Subcutaneous abdominal adipose tissue (tissue), 5 donors: Measurements from ENCODE around the gene AMFR.

Source experiments
- H3K27ac ChIP-seq: one replicate; pipeline ENCODE4 v1.7.0; 2013; ENCODE audit warnings: low read depth, mild to moderate bottlenecking, inconsistent platforms, low read length, moderate library complexity
- H3K27me3 ChIP-seq, 5 donors: one replicate each; pipeline ENCODE4 v1.7.0; 2013; ENCODE audit warnings: low read length in 5 of 5, inconsistent platforms in 1 of 5; ENCODE audit not compliant: control insufficient read depth in 5 of 5, insufficient read depth in 4 of 5
- H3K36me3 ChIP-seq, 5 donors: one replicate each; pipeline ENCODE4 v1.7.0; 2013; ENCODE audit warnings: low read length in 5 of 5; ENCODE audit not compliant: control insufficient read depth in 5 of 5, insufficient read depth in 5 of 5
- H3K4me1 ChIP-seq, 5 donors: one replicate each; pipeline ENCODE4 v1.7.0; 2013; ENCODE audit warnings: low read length in 5 of 5, mild to moderate bottlenecking in 3 of 5, moderate library complexity in 1 of 5; ENCODE audit not compliant: control insufficient read depth in 5 of 5, insufficient read depth in 5 of 5
- H3K4me3 ChIP-seq, 5 donors: one replicate each; pipeline ENCODE4 v1.7.0; 2013; ENCODE audit warnings: low read length in 5 of 5, low read depth in 1 of 5
- H3K9ac ChIP-seq, 5 donors: one replicate each; pipeline ENCODE4 v1.7.0; 2013; ENCODE audit warnings: low read length in 5 of 5, mild to moderate bottlenecking in 4 of 5, moderate library complexity in 3 of 5
- H3K9me3 ChIP-seq, 5 donors: one replicate each; pipeline ENCODE4 v1.7.0; 2013; ENCODE audit warnings: low read length in 5 of 5; ENCODE audit not compliant: control insufficient read depth in 5 of 5
- donor health status: healthy.
- donor health status: healthy.
- donor health status: healthy.
- donor health status: healthy.
- donor health status: healthy.

The AMFR gene

DNA sequence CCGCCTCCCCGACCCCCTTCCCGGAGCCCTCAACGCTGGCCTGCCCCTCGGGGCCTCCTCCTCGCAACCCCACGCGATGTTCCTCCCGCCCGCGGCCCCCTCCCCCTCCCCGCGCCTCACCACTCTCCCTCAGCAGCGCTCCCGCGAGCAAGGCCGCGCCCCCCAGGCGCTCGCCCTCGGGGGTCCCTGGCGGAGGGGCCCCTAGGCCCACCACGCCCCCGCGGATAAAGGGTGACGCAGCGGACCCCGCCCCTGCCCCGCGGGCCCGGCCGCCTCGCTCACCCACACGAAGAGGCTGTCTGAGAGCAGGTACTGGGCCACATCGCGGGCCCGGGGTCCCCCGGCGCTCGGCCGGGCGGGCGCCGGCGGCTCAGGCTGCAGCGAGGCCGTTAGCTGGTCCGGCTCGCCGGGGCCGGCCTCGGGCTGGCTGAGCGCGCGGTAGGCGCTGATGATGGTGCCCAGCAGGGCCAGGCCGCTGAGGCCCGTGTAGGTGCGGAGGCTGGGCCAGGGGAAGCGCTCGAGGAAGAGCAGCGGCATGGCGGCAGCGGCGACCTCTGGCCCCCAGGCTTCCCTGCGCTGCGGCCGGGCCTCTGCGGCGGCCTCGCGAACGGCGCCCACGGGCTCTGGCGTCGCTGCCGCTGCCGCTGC is 430 bp downstream of the AMFR start:
- peak overlapping the region; percentile 48 for H3K27ac ChIP-seq
- peaks cover 0 to 3% (median 0%) of the 10 kb centered on the region in 5 donors for H3K36me3 ChIP-seq
- peaks cover 0 to 32% (median 26%) of the 10 kb centered on the region in 5 donors for H3K4me1 ChIP-seq
- H3K9me3 ChIP-seq = no peaks in the 10 kb centered on the region
- H3K27me3 ChIP-seq = no peaks in the 10 kb centered on the region
- H3K4me3 ChIP-seq = peak overlapping the region in 4 of 5 donors; percentile 75 to 89 (median 79)
- peak overlapping the region in 4 of 5 donors; percentile 71 to 91 (median 82) for H3K9ac ChIP-seq

DNA sequence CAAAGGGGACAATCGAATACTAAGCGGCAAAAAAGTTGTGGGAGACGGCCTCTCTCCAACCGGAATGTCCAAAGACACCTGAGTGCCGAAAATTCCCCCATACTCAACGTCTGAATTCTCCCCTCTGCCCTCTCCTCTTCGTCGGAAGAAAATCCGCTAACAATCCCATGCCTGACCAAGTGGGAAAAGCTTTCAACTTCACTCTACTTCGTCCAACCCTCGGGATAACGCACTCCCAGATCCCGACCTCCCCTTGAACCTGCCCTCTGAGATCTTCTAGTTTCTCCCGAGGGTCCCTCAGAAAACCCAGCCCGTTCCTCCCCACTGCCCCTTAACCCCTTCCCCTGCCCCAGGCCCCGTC is 961 bp downstream of the AMFR start:
- Histone ChIP-seq H3K4me3 (peak overlapping the region; percentile 75 to 89 (median 79)), H3K36me3 (peaks cover 0 to 3% (median 0%) of the 10 kb centered on the region in 5 donors), H3K9me3 (no peaks in the 10 kb centered on the region), H3K27me3 (no peaks in the 10 kb centered on the region), H3K27ac (peak overlapping the region; percentile 48), H3K9ac (peak overlapping the region; percentile 71 to 84 (median 77)), H3K4me1 (peaks cover 0 to 32% (median 26%) of the 10 kb centered on the region in 5 donors)

DNA sequence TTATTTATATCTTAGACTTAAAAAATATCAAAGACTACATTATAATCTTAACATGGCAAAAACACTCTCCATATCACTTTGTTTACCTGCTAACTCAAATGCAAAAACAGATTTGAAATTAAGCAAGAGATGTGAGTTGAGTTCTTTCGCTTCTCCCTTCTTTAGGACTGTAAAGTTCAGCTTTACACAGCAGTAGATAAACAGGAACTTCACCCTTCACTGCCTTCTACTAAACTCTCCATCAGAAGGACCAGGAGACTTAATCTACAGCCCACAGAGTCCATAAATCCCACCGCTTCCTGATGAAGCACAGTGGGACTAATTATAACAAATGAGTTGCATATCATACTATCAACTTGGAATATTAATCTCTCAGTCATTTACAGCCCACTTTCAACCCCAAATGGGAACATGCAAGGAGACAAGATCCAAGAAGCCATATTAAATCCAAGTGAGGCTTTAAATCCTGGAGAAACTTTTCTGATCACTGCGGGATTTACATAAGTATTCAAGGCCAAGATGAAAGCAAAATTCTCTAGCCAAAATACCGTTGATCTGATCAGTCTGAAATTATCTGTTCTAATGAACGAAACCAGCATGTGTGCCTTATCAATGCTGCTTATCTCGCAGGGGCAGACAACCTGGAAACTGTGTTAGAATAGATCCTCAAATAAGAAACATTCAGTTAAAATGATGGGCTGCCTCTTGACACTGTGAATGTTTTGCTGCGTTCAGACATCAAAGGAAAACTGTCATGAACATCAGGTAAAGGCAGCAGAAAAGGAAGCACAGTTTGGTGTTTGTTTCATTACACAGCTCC is 1.6 kb downstream of the AMFR start:
- H3K27ac ChIP-seq = peak overlapping the region; percentile 48
- peak overlapping the region; percentile 75 to 89 (median 79) for H3K4me3 ChIP-seq
- H3K9ac ChIP-seq = peak overlapping the region; percentile 71 to 84 (median 77)
- H3K27me3 ChIP-seq = no peaks in the 10 kb centered on the region
- H3K36me3 ChIP-seq = peaks cover 0 to under 1% (median 0%) of the 10 kb centered on the region in 5 donors
- H3K9me3 ChIP-seq = no peaks in the 10 kb centered on the region
- H3K4me1 ChIP-seq = peaks cover 0 to 32% (median 26%) of the 10 kb centered on the region in 5 donors

DNA sequence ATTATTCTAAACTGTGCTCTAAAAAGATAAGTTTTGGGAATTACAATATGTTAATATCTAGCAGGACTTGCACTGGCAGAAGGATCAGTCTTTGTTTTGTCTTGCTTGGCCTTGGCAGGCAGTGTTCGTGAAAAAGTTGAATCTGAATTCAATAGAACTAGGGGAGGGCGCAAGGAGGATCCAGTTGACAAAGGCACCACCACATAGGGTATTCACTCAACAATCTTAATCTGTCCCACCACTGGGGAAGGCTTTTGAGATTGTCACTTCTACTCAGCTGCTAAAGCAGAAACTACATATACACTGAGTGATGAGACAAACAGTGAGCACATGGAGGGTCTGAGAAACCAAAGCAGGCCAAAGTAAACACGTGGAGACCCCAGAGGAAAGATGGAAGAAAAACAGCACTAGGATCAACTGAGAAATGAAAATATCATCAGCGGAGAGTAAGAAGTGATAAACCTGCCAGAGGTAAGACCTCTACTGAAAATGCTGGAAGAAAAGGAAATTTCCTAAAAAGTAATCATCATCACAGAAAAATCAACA is 2.4 kb downstream of the AMFR start:
- Histone ChIP-seq H3K9me3 (no peaks in the 10 kb centered on the region), H3K36me3 (no peaks in the 10 kb centered on the region), H3K27me3 (no peaks in the 10 kb centered on the region), H3K4me3 (no peak overlapping the region), H3K9ac (peak overlapping the region in 2 of 5 donors; percentile 17 to 71), H3K27ac (no peak overlapping the region), H3K4me1 (peaks cover 0 to 32% (median 26%) of the 10 kb centered on the region in 5 donors)

DNA sequence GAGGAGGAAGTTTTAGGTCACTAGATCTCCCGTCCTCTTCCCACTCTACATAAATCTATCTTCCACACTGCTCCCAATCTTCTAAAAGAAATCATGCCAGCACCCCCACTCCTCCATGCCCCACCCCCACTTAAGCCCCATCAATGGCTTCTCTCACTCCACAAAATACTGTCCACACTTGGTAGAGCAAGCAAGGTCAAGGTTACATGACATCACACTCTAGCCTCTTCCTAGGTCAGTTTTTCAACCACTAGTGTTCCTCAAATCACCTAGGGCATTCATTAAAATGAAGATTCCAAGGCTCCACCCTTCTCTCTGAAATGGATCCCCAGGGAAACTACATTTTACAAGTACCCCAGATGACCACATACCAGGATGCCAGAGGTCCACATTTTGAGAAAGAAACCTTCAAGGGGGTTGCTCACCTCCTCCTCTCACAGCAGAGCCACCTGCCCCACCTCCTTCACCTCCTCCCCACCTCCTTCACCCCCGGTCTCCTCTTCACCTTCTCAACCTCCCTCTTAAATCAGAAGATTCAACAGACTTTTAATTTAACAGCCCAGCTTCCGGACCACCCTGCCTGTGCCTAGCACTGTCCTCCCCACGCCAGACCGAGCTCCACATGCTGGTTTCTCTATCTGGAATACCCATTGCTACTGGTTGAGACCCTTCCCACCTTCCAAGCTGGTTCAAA is 3.2 kb downstream of the AMFR start:
- Histone ChIP-seq H3K27ac (no peak overlapping the region), H3K4me1 (peaks cover 0 to 32% (median 26%) of the 10 kb centered on the region in 5 donors), H3K9me3 (no peaks in the 10 kb centered on the region), H3K9ac (no peak overlapping the region), H3K4me3 (no peak overlapping the region), H3K27me3 (no peaks in the 10 kb centered on the region), H3K36me3 (no peaks in the 10 kb centered on the region)

DNA sequence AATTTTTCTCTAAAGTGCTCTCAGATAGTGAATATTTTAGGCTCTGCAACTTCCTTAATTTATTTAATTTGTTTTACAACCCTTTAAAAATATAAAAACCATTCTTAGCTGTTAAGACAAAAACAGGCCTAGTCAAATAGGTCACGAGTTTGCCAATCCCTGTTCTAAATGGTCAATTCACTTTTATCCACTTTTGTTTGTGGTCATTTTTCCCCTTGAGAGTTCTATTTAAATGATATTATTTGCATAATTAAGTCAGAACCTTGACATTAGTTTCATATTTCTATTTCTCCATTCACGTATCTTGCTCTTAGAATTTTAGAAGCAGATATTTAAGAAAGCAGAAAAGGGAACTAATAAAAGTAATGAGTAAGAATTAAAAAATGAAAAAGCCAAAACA is 4.0 kb downstream of the AMFR start:
- Histone ChIP-seq H3K4me1 (peaks cover 0 to 32% (median 26%) of the 10 kb centered on the region in 5 donors), H3K4me3 (no peak overlapping the region), H3K27ac (no peak overlapping the region)

DNA sequence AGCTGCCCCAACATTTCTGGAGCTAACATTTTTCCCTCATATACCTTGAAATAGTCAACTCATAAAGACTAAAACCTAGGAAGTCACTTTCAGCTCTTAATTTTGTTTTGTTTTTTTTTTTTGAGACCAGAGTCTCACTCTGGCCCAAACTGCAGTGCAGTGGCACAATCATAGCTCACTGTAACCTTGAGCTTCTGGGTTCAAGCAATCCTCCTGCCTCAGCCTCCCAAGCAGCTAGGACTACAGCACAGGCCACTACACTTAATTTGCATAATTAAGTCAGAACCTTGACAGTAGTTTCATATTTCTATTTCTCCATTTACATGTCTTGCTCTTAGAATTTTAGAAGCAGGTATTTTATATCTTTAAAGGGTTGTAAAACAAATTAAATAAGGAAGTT is 4.7 kb downstream of the AMFR start:
- Histone ChIP-seq H3K36me3 (no peaks in the 10 kb centered on the region), H3K27me3 (no peaks in the 10 kb centered on the region), H3K4me1 (peaks cover 0 to 33% (median 23%) of the 10 kb centered on the region in 5 donors)

More for the DNA sequence above, 4.0 kb downstream of the AMFR start:
- no peak overlapping the region for H3K9ac ChIP-seq
- H3K9me3 ChIP-seq = no peaks in the 10 kb centered on the region
- no peaks in the 10 kb centered on the region for H3K27me3 ChIP-seq
- H3K36me3 ChIP-seq = no peaks in the 10 kb centered on the region

DNA sequence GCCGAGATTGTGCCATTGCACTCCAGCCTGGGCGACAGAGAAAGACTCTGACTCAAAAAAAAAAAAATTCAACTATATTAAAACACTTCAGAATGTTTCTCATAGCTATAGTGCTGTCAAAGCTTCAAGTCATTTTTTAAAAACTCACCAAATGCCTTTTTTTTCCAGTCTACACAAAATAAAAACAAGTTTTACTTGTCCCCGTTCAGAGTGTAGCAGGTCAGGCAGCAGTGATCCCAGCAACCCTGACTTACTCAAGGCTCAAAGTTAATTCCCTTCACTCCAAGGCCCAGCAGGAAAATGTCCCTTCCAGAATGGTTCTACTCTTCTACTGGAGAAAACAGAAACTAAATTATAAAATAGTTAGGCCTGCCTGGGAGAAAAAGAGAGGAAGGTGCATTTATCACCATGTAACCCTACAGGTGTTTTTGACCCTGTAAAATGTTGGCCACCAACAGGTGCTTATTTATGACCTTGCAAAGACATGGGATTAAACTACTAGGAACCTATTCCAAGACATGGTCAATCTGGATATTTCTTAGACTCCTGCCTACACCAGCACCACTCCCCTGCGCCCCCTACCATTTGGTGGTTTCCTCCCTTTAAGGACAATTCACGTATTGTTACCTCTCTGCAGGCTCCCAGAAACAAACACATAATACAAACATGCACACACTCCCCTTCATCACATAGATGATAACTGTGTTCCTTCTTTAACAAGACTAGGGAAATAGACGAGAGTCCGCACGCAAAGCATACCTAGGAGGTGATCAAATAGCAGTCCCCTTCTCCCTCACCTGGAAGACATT is 5.4 kb downstream of the AMFR start:
- Histone ChIP-seq H3K27me3 (no peaks in the 10 kb centered on the region), H3K9me3 (no peaks in the 10 kb centered on the region), H3K27ac (no peak overlapping the region), H3K36me3 (no peaks in the 10 kb centered on the region), H3K4me3 (no peak overlapping the region), H3K9ac (no peak overlapping the region), H3K4me1 (peaks cover 0 to 32% (median 23%) of the 10 kb centered on the region in 5 donors)

More for the DNA sequence above, 4.7 kb downstream of the AMFR start:
- Histone ChIP-seq H3K9ac (no peak overlapping the region), H3K4me3 (no peak overlapping the region), H3K27ac (no peak overlapping the region), H3K9me3 (no peaks in the 10 kb centered on the region)

DNA sequence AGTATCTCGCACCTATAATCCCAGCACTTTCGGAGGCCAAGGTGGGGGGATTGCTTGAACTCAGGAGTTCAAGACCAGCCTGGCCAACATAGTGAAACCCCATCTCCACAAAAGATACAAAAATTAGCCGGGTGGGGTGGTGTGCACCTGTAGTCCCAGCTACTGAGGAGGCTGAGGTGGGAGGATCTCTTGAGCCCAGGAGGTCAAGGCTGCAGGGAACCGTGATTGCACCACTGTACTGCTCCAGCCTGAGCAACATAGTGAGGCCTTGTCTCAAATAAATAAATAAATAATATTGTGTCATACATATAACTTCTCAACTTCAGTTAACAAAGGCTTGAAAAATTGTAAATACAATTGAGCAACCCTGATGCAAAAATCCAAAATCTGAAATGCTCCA is 8.2 kb downstream of the AMFR start:
- peaks cover 0 to 10% (median 4%) of the 10 kb centered on the region in 5 donors for H3K36me3 ChIP-seq
- H3K9ac ChIP-seq = no peak overlapping the region
- H3K27ac ChIP-seq = no peak overlapping the region
- H3K4me3 ChIP-seq = no peak overlapping the region
- H3K9me3 ChIP-seq = no peaks in the 10 kb centered on the region
- H3K4me1 ChIP-seq = peaks cover 0 to 10% (median 5%) of the 10 kb centered on the region in 5 donors
- no peaks in the 10 kb centered on the region for H3K27me3 ChIP-seq
